Endothelial cell of umbilical vein (primary cell): ENCODE measurements around the gene FAU. TPM values are rescaled to one million over a fixed set of nuclear protein-coding genes. Genes with fewer than 3 reads are reported as not detected.

Experiments
- BruUV-seq: library from RNA; stranded (reverse); fragments of 400-500 nt; replicated peaks from 2 replicates; lab custom pipeline; 2021; lab: Mats Ljungman, UMichigan
- CTCF ChIA-PET: fragments of 300-600, 350-600 bp; sonication (Branson Sonifier 250); formaldehyde crosslinking; loops from one replicate; lab custom pipeline; 2021; ENCODE audit warnings: antibody characterized with exemption, inconsistent platforms; lab: Charles Lee
- POLR2A ChIA-PET: fragments of 300-600, 350-600 bp; sonication (Branson Sonifier 250); formaldehyde crosslinking; loops from one replicate; lab custom pipeline; 2021; ENCODE audit warnings: antibody characterized with exemption, inconsistent platforms; lab: Charles Lee
- DNase-seq: peaks from one replicate; pipeline ENCODE4 v3.0.0-alpha.2; 2011; ENCODE audit warnings: low read depth, low spot score
- FAIRE-seq: peaks from 2 replicates; lab custom pipeline; 2011; peaks lifted over from hg19 to GRCh38; lab: Jason Lieb, UNC
- H2AFZ ChIP-seq: 2 replicates; pipeline ENCODE4 v1.6.0; 2012; ENCODE audit warnings: low read depth, low read length, control low read depth, inconsistent platforms
- H3K27ac ChIP-seq: 2 replicates; pipeline ENCODE4 v1.5.1; 2011; ENCODE audit warnings: low read depth, mild to moderate bottlenecking, control low read depth, low read length, moderate library complexity; ENCODE audit not compliant: insufficient read depth
- H3K27me3 ChIP-seq, 2 experiments: 2 replicates each; pipeline versions ENCODE4 v1.6.0 to v1.6.1; 2011; ENCODE audit warnings: low read length in 2 of 2, mixed read lengths in 1 of 2; ENCODE audit not compliant: control insufficient read depth in 2 of 2, insufficient read depth in 2 of 2
- H3K36me3 ChIP-seq, 2 experiments: 2 replicates in 1 of 2; 3 replicates in 1 of 2; pipeline ENCODE4 v1.5.1; 2011; ENCODE audit warnings: low read length in 2 of 2, mild to moderate bottlenecking in 1 of 2, moderate library complexity in 1 of 2; ENCODE audit not compliant: control insufficient read depth in 2 of 2, insufficient read depth in 2 of 2; ENCODE audit errors: extremely low read depth in 1 of 2
- H3K4me1 ChIP-seq: 3 replicates; pipeline ENCODE4 v1.5.1; 2011; ENCODE audit warnings: mild to moderate bottlenecking, low read length; ENCODE audit not compliant: control insufficient read depth, insufficient read depth; ENCODE audit errors: extremely low read depth
- H3K4me2 ChIP-seq: 2 replicates; pipeline ENCODE4 v1.6.1; 2011; ENCODE audit warnings: low read length, control low read depth, mixed read lengths; ENCODE audit not compliant: insufficient read depth
- H3K4me3 ChIP-seq, 3 experiments: fragments of 200-600 bp in 1 of 3; sonication (generic), shearing (Covaris generic) in 1 of 3; replicated peaks in 1 of 3; 2 replicates each; pipeline ENCODE4 v1.5.1; 2011 to 2016; ENCODE audit warnings: control low read depth in 3 of 3, low read length in 3 of 3, mild to moderate bottlenecking in 2 of 3, inconsistent platforms in 1 of 3, low read depth in 1 of 3, moderate library complexity in 1 of 3; ENCODE audit not compliant: insufficient read depth in 1 of 3
- H3K79me2 ChIP-seq: 2 replicates; pipeline ENCODE4 v1.6.0; 2012; ENCODE audit warnings: low read length, inconsistent platforms; ENCODE audit not compliant: control insufficient read depth, insufficient read depth
- H3K9ac ChIP-seq: replicated peaks from 2 replicates; pipeline ENCODE3; 2011; ENCODE audit warnings: low read length, control low read depth; ENCODE audit not compliant: insufficient read depth; ENCODE audit errors: extremely low read depth
- H3K9me1 ChIP-seq: replicated peaks from 3 replicates; pipeline ENCODE4 v1.6.0; 2011; ENCODE audit warnings: mild to moderate bottlenecking, low read length; ENCODE audit not compliant: control insufficient read depth, insufficient read depth; ENCODE audit errors: extremely low read depth
- H3K9me3 ChIP-seq: replicated peaks from 2 replicates; pipeline ENCODE4 v1.5.1; 2012; ENCODE audit warnings: low read length, inconsistent platforms; ENCODE audit not compliant: control insufficient read depth, insufficient read depth
- H4K20me1 ChIP-seq: replicated peaks from 2 replicates; pipeline ENCODE3; 2011; ENCODE audit warnings: mild to moderate bottlenecking, low read length; ENCODE audit not compliant: control insufficient read depth, insufficient read depth; ENCODE audit errors: extremely low read depth
- CTCF ChIP-seq, 2 donors: IDR thresholded peaks; 1 replicate in 1 of 2; 2 replicates in 1 of 2; pipeline ENCODE4 v1.5.1; 2011; ENCODE audit warnings: low read length in 2 of 2, mild to moderate bottlenecking in 2 of 2, moderate library complexity in 2 of 2, control low read depth in 1 of 2, inconsistent platforms in 1 of 2, low read depth in 1 of 2; ENCODE audit not compliant: insufficient read depth in 1 of 2; ENCODE audit errors: extremely low read depth in 1 of 2
- EZH2 ChIP-seq: IDR thresholded peaks from 2 replicates; pipeline ENCODE4 v1.6.1; 2012; ENCODE audit warnings: borderline replicate concordance, low read depth, mild to moderate bottlenecking, moderate library complexity, low read length, inconsistent platforms; ENCODE audit not compliant: severe bottlenecking
- FOS ChIP-seq: IDR thresholded peaks from 2 replicates; pipeline ENCODE4 v1.6.1; 2011; ENCODE audit warnings: mild to moderate bottlenecking, low read length, moderate library complexity, borderline replicate concordance; ENCODE audit not compliant: insufficient read depth
- GATA2 ChIP-seq: IDR thresholded peaks from 2 replicates; pipeline ENCODE4 v1.7.0; 2011; ENCODE audit warnings: low read depth, mild to moderate bottlenecking, moderate library complexity, mixed read lengths, low read length; ENCODE audit not compliant: insufficient read length, insufficient read depth
- MYC ChIP-seq: IDR thresholded peaks from one replicate; pipeline ENCODE4 v1.6.1; 2011; ENCODE audit warnings: mild to moderate bottlenecking, low read depth, low read length
- POLR2A ChIP-seq: IDR thresholded peaks from 2 replicates; pipeline ENCODE4 v1.6.1; 2012; ENCODE audit warnings: low read depth, mild to moderate bottlenecking, control low read depth, low read length
- POLR2AphosphoS5 ChIP-seq: IDR thresholded peaks from 2 replicates; pipeline ENCODE4 v1.6.1; 2012; ENCODE audit warnings: low read depth, mild to moderate bottlenecking, control low read depth, low read length, moderate library complexity; ENCODE audit not compliant: insufficient read depth
- dilution Hi-C: fragments of 300-500 bp; cut with MboI; formaldehyde crosslinking; loops from one replicate; pipeline ENCODE4 v1.15.0; 2019; ENCODE audit warnings: low sequenced_read_pairs; ENCODE audit not compliant: extremely low pct_ligation_motif_present
- intact Hi-C: fragments of 100-400 bp; cut with micrococcal nuclease; formaldehyde crosslinking; loops from one replicate; pipeline ENCODE4 v1.10.0; 2022
- polyA plus RNA-seq, 4 experiments: library from polyadenylated mRNA; depleted of rRNA in 3 of 4; stranded (reverse) in 3 of 4; unstranded in 1 of 4; fragments of >200 nt; gene quantifications; 2 replicates each; pipeline versions ENCODE4 v1.2.1 to v1.2.3, GENCODE V29; 2011 to 2012; ENCODE audit warnings: missing spikeins in 1 of 4
- total RNA-seq: library from RNA; stranded (reverse); gene quantifications from 2 replicates; pipeline ENCODE4 v1.2.3, GENCODE V29; 2021
- TF ChIP-seq, protein P1 (sequence below): IDR thresholded peaks from 2 replicates; pipeline ENCODE4 v1.6.1; 2011; ENCODE audit not compliant: insufficient read depth, insufficient read length

Gene FAU
- total and polyA plus RNA-seq, 2 donors (not counting 3 experiments of a cell fraction or from before 2014, with no cell fraction given), result 741 to 746 TPM

DNA sequence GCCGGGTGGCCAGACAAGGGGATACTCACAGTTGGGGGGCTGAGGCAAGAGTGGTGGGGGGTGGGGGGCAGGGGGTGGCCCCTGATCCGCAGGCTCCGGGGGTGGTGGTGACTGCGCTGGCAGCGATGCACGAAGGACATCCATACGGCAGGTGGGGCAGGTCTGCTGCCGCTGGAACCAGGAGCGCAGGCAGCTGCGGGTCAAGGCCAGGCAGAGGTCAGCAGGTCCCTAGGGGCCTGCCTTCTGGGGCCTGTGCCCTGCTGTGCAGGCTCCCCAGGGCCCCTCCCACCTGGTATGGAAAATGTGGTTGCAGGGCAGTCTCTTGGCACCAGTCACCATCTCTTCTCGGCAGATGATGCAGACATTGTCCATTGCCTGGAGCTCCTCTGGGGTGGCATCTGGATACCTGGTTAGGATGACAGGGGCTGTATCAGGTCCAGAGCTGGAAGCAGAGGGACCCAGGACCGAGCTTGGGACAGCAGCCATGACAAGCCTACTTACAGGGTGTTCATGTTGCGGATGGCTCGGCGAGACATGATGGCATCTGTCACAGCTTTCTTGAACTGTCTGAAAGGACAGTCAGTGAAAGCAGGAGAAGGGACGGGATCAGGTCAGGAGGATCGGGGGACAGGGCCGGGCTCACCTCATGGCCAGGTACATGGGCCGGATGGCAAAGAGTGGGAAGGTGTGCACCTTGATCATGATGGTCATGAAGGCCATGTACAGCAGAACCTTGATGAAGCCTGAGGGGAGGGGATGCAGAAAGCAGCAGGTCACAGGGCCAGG is 8.9 kb upstream of the FAU start:
- Histone ChIP-seq H3K36me3 (peaks cover 11 to 51% of the 10 kb centered on the region in 2 experiments), H3K9ac (no peak overlapping the region), H3K9me1 (no peaks in the 10 kb centered on the region), H3K27me3 (no peaks in the 10 kb centered on the region), H3K9me3 (no peaks in the 10 kb centered on the region), H2AFZ (no peak overlapping the region), H3K27ac (no peak overlapping the region), H3K4me2 (no peak overlapping the region), H3K4me1 (peaks cover 12% of the 10 kb centered on the region), H4K20me1 (no peaks in the 10 kb centered on the region), H3K79me2 (peaks cover 14% of the 10 kb centered on the region), H3K4me3 (no peak overlapping the region)
- no peak for TF ChIP-seq MYC
- TF ChIP-seq POLR2AphosphoS5, result no peak
- TF ChIP-seq POLR2A, result no peak
- TF ChIP-seq, protein P1, sequence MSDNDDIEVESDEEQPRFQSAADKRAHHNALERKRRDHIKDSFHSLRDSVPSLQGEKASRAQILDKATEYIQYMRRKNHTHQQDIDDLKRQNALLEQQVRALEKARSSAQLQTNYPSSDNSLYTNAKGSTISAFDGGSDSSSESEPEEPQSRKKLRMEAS, result no peak
- no peak for TF ChIP-seq EZH2
- TF ChIP-seq CTCF (IDR thresholded peaks at IDR 0.05; ENCODE audit: extremely low read depth in 1 of 2, insufficient read depth in 1 of 2, low read depth in 1 of 2, low read length in 2 of 2), result no peak
- no peak for TF ChIP-seq GATA2
- TF ChIP-seq FOS, result no peak
- FAIRE-seq (no peak), DNase-seq (no peak)
- ChIA-PET CTCF (interaction anchor here (1.1 to 2.0 kb wide), 3 partner anchors 13 to 199 kb away, joined by 3 to 7 read pairs (median 4); partner anchors contain the start of gene ZNHIT2), POLR2A (no interaction called here)
- dilution Hi-C loops (no loop called here), intact Hi-C loops (no loop called here)
- BruUV-seq, result no TSS peak
